GM12874 (cell line): ENCODE data around the gene ATP6V1C2.

Source experiments
- TF ChIP-seq, protein P1 (sequence below): IDR thresholded peaks from 2 replicates; pipeline ENCODE4 v1.5.1; 2011; ENCODE audit warnings: low read depth, mild to moderate bottlenecking, control low read depth, low read length, moderate library complexity; ENCODE audit not compliant: insufficient read depth

The ATP6V1C2 gene

DNA sequence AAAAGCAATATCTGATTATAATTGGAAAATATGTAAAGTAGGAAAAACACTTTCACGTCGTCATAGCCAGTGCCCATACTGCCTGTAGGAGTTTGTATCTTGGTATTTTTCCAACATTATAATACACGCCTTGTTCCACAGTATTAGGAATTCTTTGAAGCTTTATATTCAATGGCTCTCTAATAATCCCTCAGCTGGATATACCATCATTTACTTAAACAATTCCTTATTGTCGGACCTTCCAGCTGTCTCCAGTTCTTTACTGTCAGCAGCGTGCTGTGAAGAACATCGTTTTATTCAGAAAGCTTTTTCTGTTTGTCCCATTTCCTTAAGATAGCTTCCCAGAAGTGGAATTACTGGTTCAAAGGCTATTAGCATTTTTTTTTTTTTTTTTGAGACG, 31.7 kb downstream of the ATP6V1C2 start:
- TF ChIP-seq, protein P1, sequence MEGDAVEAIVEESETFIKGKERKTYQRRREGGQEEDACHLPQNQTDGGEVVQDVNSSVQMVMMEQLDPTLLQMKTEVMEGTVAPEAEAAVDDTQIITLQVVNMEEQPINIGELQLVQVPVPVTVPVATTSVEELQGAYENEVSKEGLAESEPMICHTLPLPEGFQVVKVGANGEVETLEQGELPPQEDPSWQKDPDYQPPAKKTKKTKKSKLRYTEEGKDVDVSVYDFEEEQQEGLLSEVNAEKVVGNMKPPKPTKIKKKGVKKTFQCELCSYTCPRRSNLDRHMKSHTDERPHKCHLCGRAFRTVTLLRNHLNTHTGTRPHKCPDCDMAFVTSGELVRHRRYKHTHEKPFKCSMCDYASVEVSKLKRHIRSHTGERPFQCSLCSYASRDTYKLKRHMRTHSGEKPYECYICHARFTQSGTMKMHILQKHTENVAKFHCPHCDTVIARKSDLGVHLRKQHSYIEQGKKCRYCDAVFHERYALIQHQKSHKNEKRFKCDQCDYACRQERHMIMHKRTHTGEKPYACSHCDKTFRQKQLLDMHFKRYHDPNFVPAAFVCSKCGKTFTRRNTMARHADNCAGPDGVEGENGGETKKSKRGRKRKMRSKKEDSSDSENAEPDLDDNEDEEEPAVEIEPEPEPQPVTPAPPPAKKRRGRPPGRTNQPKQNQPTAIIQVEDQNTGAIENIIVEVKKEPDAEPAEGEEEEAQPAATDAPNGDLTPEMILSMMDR = no peak

DNA sequence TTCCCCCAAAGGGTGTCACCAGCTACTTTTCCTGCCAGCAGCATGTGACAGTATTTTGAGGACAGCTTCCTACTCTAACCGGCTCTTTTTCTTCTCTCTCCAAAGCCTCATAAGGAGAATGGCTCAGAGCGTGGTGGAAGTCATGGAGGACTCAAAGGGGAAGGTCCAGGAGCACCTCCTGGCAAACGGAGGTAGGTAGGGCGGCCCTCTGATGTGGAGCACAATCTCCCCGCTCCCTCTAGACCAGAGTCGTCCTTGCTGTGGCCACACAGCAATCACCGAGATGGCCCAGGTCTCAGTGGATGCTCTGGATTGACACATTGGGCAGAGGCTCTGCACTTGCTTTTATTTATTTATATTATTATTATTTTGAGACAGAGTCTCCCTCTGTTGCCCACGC, 32.4 kb downstream of the ATP6V1C2 start:
- TF ChIP-seq, protein P1 = no peak

DNA sequence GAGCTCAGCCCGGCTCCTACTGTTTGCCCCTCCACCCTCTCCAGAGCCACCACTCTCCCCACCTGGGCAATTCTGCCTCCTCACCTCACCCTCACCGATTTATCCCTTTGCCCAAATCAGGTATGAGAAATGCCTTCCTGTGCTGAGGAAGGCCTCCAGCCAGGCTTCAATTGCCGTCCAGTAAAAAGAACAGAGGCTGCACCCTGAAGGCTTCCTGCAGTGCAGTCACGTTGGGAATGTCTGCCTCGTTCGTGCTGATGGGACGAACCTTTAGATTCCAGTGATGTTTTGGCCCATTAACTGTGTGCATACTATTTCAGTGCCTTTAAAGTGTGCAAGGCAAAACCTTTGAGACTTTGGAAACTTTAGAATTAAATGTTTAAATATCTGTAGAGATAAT, 34.2 kb downstream of the ATP6V1C2 start:
- TF ChIP-seq, protein P1 = no peak

DNA sequence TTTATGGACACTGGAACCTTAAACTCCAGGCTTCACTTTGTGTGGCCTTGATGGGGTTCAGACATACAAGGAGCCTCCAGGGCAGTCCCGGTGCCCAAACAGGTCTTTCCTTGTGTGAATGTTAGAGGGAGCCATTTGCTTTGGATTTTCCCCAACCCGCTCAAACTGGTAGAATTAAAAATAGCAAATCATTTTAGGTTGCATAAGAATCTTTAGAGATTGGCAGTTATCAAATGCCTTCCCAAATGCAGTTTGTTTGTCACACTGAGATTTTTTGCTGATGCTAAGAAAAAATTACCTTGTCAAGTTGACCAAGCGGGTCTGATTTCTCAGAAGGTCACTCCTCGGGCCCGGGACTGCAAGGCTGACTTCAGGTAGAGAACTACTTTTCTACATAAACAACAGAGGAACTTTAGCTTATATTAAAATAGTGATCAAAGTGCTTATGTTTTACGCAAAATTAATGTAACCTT, 36.4 kb downstream of the ATP6V1C2 start:
- TF ChIP-seq, protein P1 = no peak

DNA sequence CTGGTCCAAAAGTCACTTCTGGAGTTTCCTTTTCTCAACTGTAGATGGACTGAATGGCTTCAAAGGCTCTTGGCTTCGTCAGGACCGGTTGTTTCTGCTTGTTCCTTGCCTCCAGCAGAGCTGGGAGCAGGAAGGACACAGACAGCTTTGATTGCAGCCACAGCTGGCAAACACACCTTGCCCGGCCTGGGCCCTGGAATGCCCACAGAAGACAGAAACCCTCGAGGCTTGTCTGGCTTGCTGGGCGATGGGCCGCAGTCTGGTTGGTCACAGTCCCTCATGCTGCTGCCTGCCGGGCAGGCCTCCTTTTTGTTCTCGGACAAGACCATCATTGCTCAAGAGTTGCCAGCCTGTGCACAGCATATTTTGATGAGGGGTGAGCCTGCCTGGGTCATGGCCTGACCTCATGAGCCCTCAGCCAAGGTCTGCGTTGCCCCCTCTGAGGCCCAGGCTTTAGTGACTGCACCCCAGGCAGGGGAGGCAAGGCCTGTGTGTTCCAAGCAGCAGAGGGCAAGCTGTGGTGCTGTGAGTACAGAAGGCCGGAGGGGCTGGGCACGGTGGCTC, 37.8 kb downstream of the ATP6V1C2 start:
- TF ChIP-seq, protein P1 = no peak

DNA sequence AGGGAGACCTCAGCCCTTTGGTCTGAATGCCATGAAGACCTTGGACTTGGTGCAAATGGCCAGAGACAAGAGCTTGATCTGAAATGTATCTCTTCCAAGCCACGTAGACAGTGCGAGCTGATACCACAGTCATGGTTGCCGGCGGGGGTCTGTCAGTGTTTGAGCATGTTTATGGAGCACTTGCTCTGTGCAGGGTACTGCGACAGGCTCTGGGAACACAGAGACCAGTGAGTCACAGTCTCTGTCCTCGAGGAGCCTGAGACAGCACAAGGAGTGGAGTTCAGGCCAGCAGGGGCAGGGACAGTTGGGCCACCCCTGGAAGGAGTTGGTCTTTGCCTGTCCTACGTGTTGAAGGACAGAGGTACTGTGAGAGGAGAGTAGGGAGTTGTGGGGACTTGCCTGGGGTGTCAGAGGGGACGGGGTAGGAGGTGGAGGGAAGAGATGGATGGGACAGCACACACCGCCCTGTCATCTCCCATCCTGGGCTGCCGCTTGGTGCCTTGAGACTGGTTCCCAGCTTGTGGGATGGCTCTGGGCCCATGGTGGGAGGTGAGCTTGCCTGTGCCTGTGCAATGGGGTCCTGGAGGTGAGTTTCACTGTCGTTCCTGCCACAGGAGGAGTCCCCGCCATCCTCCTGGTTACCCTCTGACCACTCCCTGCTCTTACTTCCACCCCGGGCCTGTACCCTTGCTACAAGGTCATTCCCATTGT, 39.5 kb downstream of the ATP6V1C2 start:
- TF ChIP-seq, protein P1 = no peak

DNA sequence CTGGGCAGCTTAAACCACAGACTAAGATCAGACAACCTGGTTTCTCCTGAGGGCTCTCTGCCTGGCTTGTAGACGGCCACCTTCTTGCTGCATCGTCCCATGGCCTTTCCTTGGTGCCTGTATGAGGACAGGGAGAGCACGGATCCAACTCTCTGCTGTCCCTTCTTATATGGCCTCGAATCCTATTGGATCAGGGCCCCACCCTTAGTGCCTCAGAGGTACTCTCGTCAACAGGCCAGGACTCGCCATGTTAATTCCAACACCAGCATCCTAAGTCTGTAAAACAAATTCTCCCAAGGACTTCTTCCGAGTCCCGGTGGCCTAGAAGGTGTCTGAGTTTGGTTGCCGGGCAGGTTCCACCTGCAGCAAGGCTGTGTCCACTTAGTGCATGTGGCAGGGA, 40.2 kb downstream of the ATP6V1C2 start:
- TF ChIP-seq, protein P1 = no peak
